ENCODE data around the gene PLXNA2.

The PLXNA2 gene

GRCh38 chr1:208157769-208158168 is 86.4 kb downstream of the PLXNA2 start:
- no peak for DNase-seq

- no peak for DNase-seq
These were observed 87.4 kb downstream of the PLXNA2 start for GRCh38 chr1:208156741-208157140.

GRCh38 chr1:208156310-208156709 is 87.9 kb downstream of the PLXNA2 start:
- DNase-seq = no peak

- DNase-seq = no peak
These were observed 89.2 kb downstream of the PLXNA2 start for GRCh38 chr1:208154679-208155642.

- no peak for DNase-seq
These were observed 90.1 kb downstream of the PLXNA2 start for GRCh38 chr1:208154040-208154439.

- DNase-seq = no peak
These were observed 90.8 kb downstream of the PLXNA2 start for GRCh38 chr1:208153386-208153785.

- no peak for DNase-seq
These were observed 92.2 kb downstream of the PLXNA2 start for GRCh38 chr1:208151728-208152598.

GRCh38 chr1:208150833-208151458 is 93.2 kb downstream of the PLXNA2 start:
- DNase-seq = no peak

GRCh38 chr1:208149776-208150514 is 94.2 kb downstream of the PLXNA2 start:
- DNase-seq = no peak

GRCh38 chr1:208149213-208149612 is 95.0 kb downstream of the PLXNA2 start:
- no peak for DNase-seq

GRCh38 chr1:208148380-208148779 is 95.8 kb downstream of the PLXNA2 start:
- DNase-seq = no peak

GRCh38 chr1:208146650-208147049 is 97.5 kb downstream of the PLXNA2 start:
- no peak for DNase-seq

- DNase-seq = no peak
These were observed 99.0 kb downstream of the PLXNA2 start for GRCh38 chr1:208145167-208145566.

- DNase-seq = no peak
These were observed 101.4 kb downstream of the PLXNA2 start for GRCh38 chr1:208142590-208143382.

- no peak for DNase-seq
These were observed 102.5 kb downstream of the PLXNA2 start for GRCh38 chr1:208141610-208142192.

- no peak for DNase-seq
These were observed 104.6 kb downstream of the PLXNA2 start for GRCh38 chr1:208139434-208140045.

- DNase-seq = no peak
These were observed 107.0 kb downstream of the PLXNA2 start for GRCh38 chr1:208137193-208137592.

- DNase-seq = no peak
These were observed 107.6 kb downstream of the PLXNA2 start for GRCh38 chr1:208136459-208137182.

GRCh38 chr1:208135354-208135753 is 108.8 kb downstream of the PLXNA2 start:
- no peak for DNase-seq

GRCh38 chr1:208134491-208134890 is 109.7 kb downstream of the PLXNA2 start:
- no peak for DNase-seq

All from NCI-H510A (cell line).